Vagina (tissue), 2 donors: Measurements from ENCODE around the gene PHF10.

Experiments
- CTCF ChIP-seq, 3 experiments: fragments of 450-650 bp in 2 of 3; fragments of 200-600 bp in 1 of 3; sonication (generic) in 1 of 3; IDR thresholded peaks; one replicate each; pipeline ENCODE4 v1.5.1; 2017 to 2019; ENCODE audit warnings: antibody characterized with exemption in 3 of 3, mild to moderate bottlenecking in 2 of 3, moderate library complexity in 2 of 3
- POLR2A ChIP-seq, 2 donors: fragments of 450-650 bp; IDR thresholded peaks; one replicate each; pipeline ENCODE4 v1.6.1; 2017; ENCODE audit warnings: antibody characterized with exemption in 2 of 2, mild to moderate bottlenecking in 2 of 2, moderate library complexity in 2 of 2

GRCh38 chr6:169707772-169708171 lies 16.5 kb downstream of the PHF10 start:
- TF ChIP-seq CTCF (IDR thresholded peaks at IDR 0.05) (no peak), POLR2A (IDR thresholded peaks at IDR 0.05) (no peak)
